Glomerular endothelial cell (primary cell): ENCODE results near the gene CKS2. TPM values are rescaled to one million over a fixed set of nuclear protein-coding genes. Genes with fewer than 3 reads are reported as not detected.

Experiments used
- DNase-seq: peaks from one replicate; pipeline ENCODE4 v3.0.0-alpha.2; 2011; ENCODE audit warnings: low read depth, low spot score; ENCODE audit errors: extremely low read depth
- total RNA-seq: library from RNA; depleted of rRNA; stranded (reverse); fragments of >200 nt; gene quantifications from 2 replicates; pipeline ENCODE4 v1.2.3, GENCODE V29; 2015

The CKS2 gene
- total RNA-seq, 1 donor from 2014 or later, result 98.4 TPM

DNA sequence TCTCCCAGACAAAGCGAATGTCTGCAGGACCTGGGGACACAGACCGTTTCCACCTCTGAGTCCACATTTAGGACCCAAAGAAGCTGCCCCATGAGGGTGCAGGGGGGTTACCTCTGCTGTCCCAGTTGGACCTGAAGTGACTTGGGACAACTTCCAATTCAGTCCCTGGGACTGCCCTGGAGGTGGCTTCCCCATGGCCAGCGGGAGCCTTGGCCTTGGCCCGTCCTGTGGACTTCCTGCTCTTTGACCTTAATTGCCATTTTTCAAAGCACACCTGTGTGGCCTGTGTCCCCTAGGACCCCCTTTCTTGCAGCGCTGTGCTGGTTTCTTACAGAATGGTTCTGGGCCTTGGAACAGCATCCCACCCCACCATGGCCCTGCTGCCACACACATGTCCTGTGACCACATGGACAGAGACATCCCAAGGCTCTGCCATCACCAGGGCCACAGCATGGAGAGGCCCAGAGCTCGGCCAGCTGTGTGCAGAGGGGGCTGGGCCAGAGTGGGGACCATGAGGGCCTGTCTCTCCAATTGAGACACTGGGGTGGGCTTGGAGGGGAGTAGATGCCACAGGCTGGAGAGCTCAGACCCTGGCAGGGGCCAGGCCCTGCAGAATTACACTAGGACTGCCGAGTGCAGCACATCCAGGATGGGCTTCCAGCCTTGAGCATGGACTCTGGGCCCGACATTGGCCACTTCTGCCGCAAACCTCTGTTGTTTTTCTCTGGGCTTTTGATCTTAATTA lies 53.1 kb downstream of the CKS2 start:
- DNase-seq, result no peak

DNA sequence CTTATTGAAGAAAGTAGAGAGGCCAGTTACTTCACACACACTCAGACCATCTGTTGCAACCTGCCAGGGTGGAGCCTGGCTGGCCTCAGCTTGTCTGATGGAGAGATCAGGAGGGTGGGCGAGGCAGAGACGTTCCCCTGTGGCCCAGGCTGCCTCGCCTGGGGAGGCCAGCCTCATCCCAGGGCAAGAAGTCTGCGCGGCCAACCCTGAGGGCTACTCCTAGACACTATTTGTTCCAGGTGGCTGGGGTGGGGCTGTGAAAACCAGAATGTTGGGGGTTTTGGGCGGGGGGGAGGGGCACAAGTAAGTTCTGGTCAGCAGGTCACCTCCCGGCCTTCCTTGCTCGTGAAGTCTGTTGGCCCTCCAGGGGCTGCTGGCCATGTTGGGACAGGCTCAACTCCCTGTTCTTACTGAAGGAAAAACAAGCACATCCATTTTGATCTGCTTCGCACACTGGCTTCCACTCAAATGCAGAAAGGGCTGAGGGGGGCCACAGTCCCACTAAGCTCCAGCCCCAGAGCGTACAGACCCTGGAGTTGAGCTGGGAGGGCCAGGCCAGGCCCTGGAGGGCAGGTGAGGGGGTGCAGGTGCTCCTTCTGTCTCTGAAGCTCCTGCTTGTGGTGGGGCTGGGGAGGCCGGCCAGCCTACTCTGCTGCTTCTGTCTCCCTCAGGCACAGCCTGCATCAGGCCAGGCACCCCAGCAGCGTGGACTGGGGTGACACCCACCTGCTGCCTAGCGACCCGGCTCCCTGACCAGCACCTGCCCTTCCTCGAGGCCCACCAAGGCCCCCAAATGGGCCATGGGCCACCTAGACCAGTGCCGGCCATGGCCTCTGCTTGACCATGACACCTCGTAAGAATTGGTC lies 53.9 kb downstream of the CKS2 start:
- no peak for DNase-seq

GRCh38 chr9:89365532-89365912 lies 54.5 kb downstream of the CKS2 start:
- no peak for DNase-seq

Other genes with a start within 250 kb of the CKS2 start
- gene SHC3, start 132.4 kb upstream of the CKS2 start, total RNA-seq, result 4.5 and 7.3 TPM in 2 replicates
- gene SECISBP2, start 7.3 kb downstream of the CKS2 start, total RNA-seq, result 21.2 and 42.0 TPM in 2 replicates
- gene SEMA4D, start 186.9 kb downstream of the CKS2 start, total RNA-seq, result 2.7 and 5.6 TPM in 2 replicates